T-helper 1 cell (primary cell): Measurements from ENCODE around the gene GPC5.
"Not testable (repeated sequence)": the region's sequence is repeated elsewhere in the genome, so short reads cannot be mapped to it uniquely, and the experiment has no call there.

Source experiments
- DNase-seq, 5 donors: peaks; one replicate each; pipeline ENCODE4 v3.0.0-alpha.2; 2012 to 2020

GPC5 gene

GRCh38 chr13:92412996-92413395, 1014.6 kb downstream of the GPC5 start:
- no peak for DNase-seq

GRCh38 chr13:92413452-92413851, 1015.0 kb downstream of the GPC5 start:
- no peak for DNase-seq

- DNase-seq, result no peak
Observed at GRCh38 chr13:92414851-92415250, 1016.4 kb downstream of the GPC5 start.

GRCh38 chr13:92415781-92416180, 1017.4 kb downstream of the GPC5 start:
- DNase-seq, result no peak

GRCh38 chr13:92418818-92419412, 1020.5 kb downstream of the GPC5 start:
- DNase-seq, result no peak

- DNase-seq, result no peak
Observed at GRCh38 chr13:92429231-92429630, 1030.8 kb downstream of the GPC5 start.

GRCh38 chr13:92433386-92433785, 1035.0 kb downstream of the GPC5 start:
- no peak for DNase-seq

GRCh38 chr13:92433963-92434362, 1035.5 kb downstream of the GPC5 start:
- DNase-seq, result no peak

- DNase-seq, result no peak
Observed at GRCh38 chr13:92436924-92437323, 1038.5 kb downstream of the GPC5 start.

- no peak for DNase-seq
Observed at GRCh38 chr13:92444244-92444643, 1045.8 kb downstream of the GPC5 start.

- DNase-seq, result no peak
Observed at GRCh38 chr13:92451060-92451459, 1052.6 kb downstream of the GPC5 start.

GRCh38 chr13:92452840-92453239, 1054.4 kb downstream of the GPC5 start:
- no peak for DNase-seq

GRCh38 chr13:92459306-92459705, 1060.9 kb downstream of the GPC5 start:
- DNase-seq, result no peak

- DNase-seq, result no peak
Observed at GRCh38 chr13:92460479-92460878, 1062.1 kb downstream of the GPC5 start.

GRCh38 chr13:92461402-92461801, 1063.0 kb downstream of the GPC5 start:
- DNase-seq, result no peak

- DNase-seq, result no peak
Observed at GRCh38 chr13:92461831-92462230, 1063.4 kb downstream of the GPC5 start.

- no peak for DNase-seq
Observed at GRCh38 chr13:92463134-92463533, 1064.7 kb downstream of the GPC5 start.

- DNase-seq, result no peak
Observed at GRCh38 chr13:92473765-92474475, 1075.5 kb downstream of the GPC5 start.

GRCh38 chr13:92480387-92480786, 1082.0 kb downstream of the GPC5 start:
- no peak for DNase-seq

GRCh38 chr13:92482790-92483189, 1084.4 kb downstream of the GPC5 start:
- DNase-seq, result not testable (repeated sequence)

- no peak for DNase-seq
Observed at GRCh38 chr13:92483894-92484293, 1085.5 kb downstream of the GPC5 start.

GRCh38 chr13:92487238-92487637, 1088.8 kb downstream of the GPC5 start:
- DNase-seq, result no peak

GRCh38 chr13:92488249-92488852, 1089.9 kb downstream of the GPC5 start:
- no peak for DNase-seq

- DNase-seq, result no peak
Observed at GRCh38 chr13:92491839-92492238, 1093.4 kb downstream of the GPC5 start.
